ENCODE data around the gene HYAL4.

The HYAL4 gene

GRCh38 chr7:123901101-123901500, 56.1 kb downstream of the HYAL4 start:
- Mint-ChIP-seq H3K9me3 (peaks cover 13% of the 10 kb centered on the region), H3K27ac (no peak overlapping the region), H3K4me1 (ENCODE audit: low read depth) (no peaks in the 10 kb centered on the region), H3K36me3 (ENCODE audit: low read depth) (no peaks in the 10 kb centered on the region), H3K27me3 (no peaks in the 10 kb centered on the region), H3K4me3 (no peak overlapping the region)
- intact Hi-C loops (cut with micrococcal nuclease): no loop called here

- intact Hi-C loops (cut with micrococcal nuclease): no loop called here
- Mint-ChIP-seq H3K27me3 (no peaks in the 10 kb centered on the region), H3K4me1 (ENCODE audit: low read depth) (no peaks in the 10 kb centered on the region), H3K9me3 (no peaks in the 10 kb centered on the region), H3K36me3 (ENCODE audit: low read depth) (no peaks in the 10 kb centered on the region), H3K27ac (no peak overlapping the region), H3K4me3 (no peak overlapping the region)
These were observed 60.7 kb downstream of the HYAL4 start for GRCh38 chr7:123905714-123906113.

- no peaks in the 10 kb centered on the region for H3K9me3 Mint-ChIP-seq
- H3K27ac Mint-ChIP-seq: no peak overlapping the region
- H3K4me3 Mint-ChIP-seq: no peak overlapping the region
- H3K36me3 Mint-ChIP-seq (ENCODE audit: low read depth): no peaks in the 10 kb centered on the region
- intact Hi-C loops (cut with micrococcal nuclease): loop anchor here (5.0 kb wide), 1 partner anchor 119 kb away; no protein-coding TSS in a partner anchor
- peaks cover 5% of the 10 kb centered on the region for H3K4me1 Mint-ChIP-seq (ENCODE audit: low read depth)
- no peaks in the 10 kb centered on the region for H3K27me3 Mint-ChIP-seq
These were observed 71.3 kb downstream of the HYAL4 start for GRCh38 chr7:123916240-123916724.

DNA sequence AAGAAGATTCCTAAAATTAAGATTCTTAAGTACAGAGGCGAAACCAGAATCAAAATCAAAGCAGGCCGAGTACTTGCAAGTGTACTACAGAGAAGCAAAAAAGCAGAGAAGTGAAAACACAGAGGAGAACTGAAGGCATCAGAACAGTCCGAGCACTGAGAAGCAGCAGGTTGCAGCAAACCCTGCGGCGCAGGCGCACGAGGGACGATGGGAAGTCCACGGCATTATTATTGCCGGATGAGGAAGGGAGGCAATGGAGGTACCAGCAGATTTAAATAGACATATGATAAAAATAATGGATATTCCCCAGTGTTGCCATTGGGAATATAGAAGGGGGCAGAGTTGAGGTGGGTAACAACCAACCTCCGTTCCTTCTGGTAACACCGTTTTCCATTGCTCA, 72.9 kb downstream of the HYAL4 start:
- intact Hi-C loops (cut with micrococcal nuclease): loop anchor here (5.0 kb wide), 1 partner anchor 121 kb away; no protein-coding TSS in a partner anchor
- H3K4me3 Mint-ChIP-seq: no peak overlapping the region
- no peak overlapping the region for H3K27ac Mint-ChIP-seq
- H3K4me1 Mint-ChIP-seq (ENCODE audit: low read depth): peaks cover 5% of the 10 kb centered on the region
- H3K27me3 Mint-ChIP-seq: no peaks in the 10 kb centered on the region
- H3K9me3 Mint-ChIP-seq: no peaks in the 10 kb centered on the region
- no peaks in the 10 kb centered on the region for H3K36me3 Mint-ChIP-seq (ENCODE audit: low read depth)

DNA sequence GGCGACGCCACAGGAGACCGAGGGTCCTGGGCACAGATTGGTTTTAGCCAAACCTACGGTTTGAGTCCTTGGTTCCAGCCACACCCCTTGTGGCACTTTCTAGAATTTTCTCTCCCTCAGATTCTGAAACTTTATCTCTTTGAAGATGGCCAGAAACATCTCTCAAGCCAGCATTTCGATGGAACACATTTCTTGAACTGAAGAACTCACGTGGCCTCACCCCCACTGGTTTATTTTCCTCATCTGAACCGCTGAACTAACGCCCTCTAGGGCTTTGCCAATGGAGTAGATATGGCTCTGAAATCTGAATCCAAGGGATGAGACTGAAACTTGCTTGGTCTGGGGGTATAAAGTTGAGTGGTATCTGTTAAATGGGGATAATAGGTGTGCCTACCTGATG, 73.3 kb downstream of the HYAL4 start:
- Mint-ChIP-seq H3K4me3 (no peak overlapping the region), H3K9me3 (no peaks in the 10 kb centered on the region), H3K36me3 (ENCODE audit: low read depth) (no peaks in the 10 kb centered on the region), H3K27ac (no peak overlapping the region), H3K4me1 (ENCODE audit: low read depth) (peaks cover 5% of the 10 kb centered on the region), H3K27me3 (no peaks in the 10 kb centered on the region)
- intact Hi-C loops (cut with micrococcal nuclease): loop anchor here (5.0 kb wide), 1 partner anchor 121 kb away; no protein-coding TSS in a partner anchor

DNA sequence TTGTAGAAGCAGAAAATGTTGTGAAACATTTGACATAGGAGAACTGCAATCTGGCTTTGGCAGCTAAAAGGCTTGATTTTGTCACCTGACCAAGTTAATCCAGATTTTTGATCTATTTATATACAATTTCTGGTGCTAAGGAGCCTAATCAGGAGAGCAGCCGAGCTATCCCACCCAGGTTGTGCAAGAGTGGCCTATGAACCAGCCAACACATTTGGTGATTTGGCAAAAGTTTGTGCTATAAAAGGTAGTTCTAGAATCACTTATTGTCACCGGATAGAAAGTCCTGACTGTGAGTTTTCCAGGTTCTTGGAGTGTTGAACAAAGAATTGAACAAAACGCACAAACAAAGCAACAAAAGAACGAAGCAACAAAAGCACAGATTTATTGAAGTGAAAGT, 78.6 kb downstream of the HYAL4 start:
- no peaks in the 10 kb centered on the region for H3K27me3 Mint-ChIP-seq
- H3K9me3 Mint-ChIP-seq: no peaks in the 10 kb centered on the region
- no peak overlapping the region for H3K4me3 Mint-ChIP-seq
- no peak overlapping the region for H3K27ac Mint-ChIP-seq
- intact Hi-C loops (cut with micrococcal nuclease): no loop called here
- no peaks in the 10 kb centered on the region for H3K36me3 Mint-ChIP-seq (ENCODE audit: low read depth)
- no peaks in the 10 kb centered on the region for H3K4me1 Mint-ChIP-seq (ENCODE audit: low read depth)

DNA sequence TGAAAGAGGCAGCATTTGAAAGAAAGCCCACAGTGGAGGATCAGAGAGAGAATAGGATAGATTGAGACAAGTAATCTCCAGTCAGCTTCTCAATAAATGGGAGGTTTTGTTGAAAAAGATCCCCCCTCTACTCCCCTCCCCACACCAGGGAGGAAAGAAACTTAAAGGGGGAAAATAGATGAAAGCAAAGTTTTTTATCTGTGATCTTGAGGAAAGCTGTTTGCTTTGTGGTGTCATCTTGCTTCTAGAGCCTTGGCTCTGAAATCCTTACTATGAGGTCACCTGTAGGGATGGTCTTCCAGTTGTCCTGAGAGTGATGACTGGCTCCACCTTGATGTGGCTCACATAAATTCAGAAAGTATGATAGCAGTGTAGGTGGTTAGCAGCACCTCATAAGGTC, 80.0 kb downstream of the HYAL4 start, which contains the start of gene SPAM1:
SPAM1 (plus strand) TSS at position 301 of the 400 bp plus-strand sequence. CDS start 28,330 bp downstream, outside the sequence.
- Mint-ChIP-seq H3K4me3 (no peak within 1 kb of the TSS), H3K27me3 (no peaks in the 10 kb centered on the region), H3K36me3 (ENCODE audit: low read depth) (no peaks in the 10 kb centered on the region), H3K27ac (no peak within 1 kb of the TSS), H3K4me1 (ENCODE audit: low read depth) (no peaks in the 10 kb centered on the region), H3K9me3 (no peaks in the 10 kb centered on the region)
- intact Hi-C loops (cut with micrococcal nuclease): no loop called here
